Endothelial cell of umbilical vein (primary cell): ENCODE measurements around the gene ATXN3. TPM values are rescaled to one million over a fixed set of nuclear protein-coding genes. Genes with fewer than 3 reads are reported as not detected.

Experiments
- BruUV-seq: library from RNA; stranded (reverse); fragments of 400-500 nt; replicated peaks from 2 replicates; lab custom pipeline; 2021; lab: Mats Ljungman, UMichigan
- CTCF ChIA-PET: fragments of 300-600, 350-600 bp; sonication (Branson Sonifier 250); formaldehyde crosslinking; loops from one replicate; lab custom pipeline; 2021; ENCODE audit warnings: antibody characterized with exemption, inconsistent platforms; lab: Charles Lee
- POLR2A ChIA-PET: fragments of 300-600, 350-600 bp; sonication (Branson Sonifier 250); formaldehyde crosslinking; loops from one replicate; lab custom pipeline; 2021; ENCODE audit warnings: antibody characterized with exemption, inconsistent platforms; lab: Charles Lee
- DNase-seq: peaks from one replicate; pipeline ENCODE4 v3.0.0-alpha.2; 2011; ENCODE audit warnings: low read depth, low spot score
- FAIRE-seq: peaks from 2 replicates; lab custom pipeline; 2011; peaks lifted over from hg19 to GRCh38; lab: Jason Lieb, UNC
- H2AFZ ChIP-seq: 2 replicates; pipeline ENCODE4 v1.6.0; 2012; ENCODE audit warnings: low read depth, low read length, control low read depth, inconsistent platforms
- H3K27ac ChIP-seq: 2 replicates; pipeline ENCODE4 v1.5.1; 2011; ENCODE audit warnings: low read depth, mild to moderate bottlenecking, control low read depth, low read length, moderate library complexity; ENCODE audit not compliant: insufficient read depth
- H3K27me3 ChIP-seq, 2 experiments: 2 replicates each; pipeline versions ENCODE4 v1.6.0 to v1.6.1; 2011; ENCODE audit warnings: low read length in 2 of 2, mixed read lengths in 1 of 2; ENCODE audit not compliant: control insufficient read depth in 2 of 2, insufficient read depth in 2 of 2
- H3K36me3 ChIP-seq, 2 experiments: 2 replicates in 1 of 2; 3 replicates in 1 of 2; pipeline ENCODE4 v1.5.1; 2011; ENCODE audit warnings: low read length in 2 of 2, mild to moderate bottlenecking in 1 of 2, moderate library complexity in 1 of 2; ENCODE audit not compliant: control insufficient read depth in 2 of 2, insufficient read depth in 2 of 2; ENCODE audit errors: extremely low read depth in 1 of 2
- H3K4me1 ChIP-seq: 3 replicates; pipeline ENCODE4 v1.5.1; 2011; ENCODE audit warnings: mild to moderate bottlenecking, low read length; ENCODE audit not compliant: control insufficient read depth, insufficient read depth; ENCODE audit errors: extremely low read depth
- H3K4me2 ChIP-seq: 2 replicates; pipeline ENCODE4 v1.6.1; 2011; ENCODE audit warnings: low read length, control low read depth, mixed read lengths; ENCODE audit not compliant: insufficient read depth
- H3K4me3 ChIP-seq, 3 experiments: fragments of 200-600 bp in 1 of 3; sonication (generic), shearing (Covaris generic) in 1 of 3; replicated peaks in 1 of 3; 2 replicates each; pipeline ENCODE4 v1.5.1; 2011 to 2016; ENCODE audit warnings: control low read depth in 3 of 3, low read length in 3 of 3, mild to moderate bottlenecking in 2 of 3, inconsistent platforms in 1 of 3, low read depth in 1 of 3, moderate library complexity in 1 of 3; ENCODE audit not compliant: insufficient read depth in 1 of 3
- H3K79me2 ChIP-seq: 2 replicates; pipeline ENCODE4 v1.6.0; 2012; ENCODE audit warnings: low read length, inconsistent platforms; ENCODE audit not compliant: control insufficient read depth, insufficient read depth
- H3K9ac ChIP-seq: replicated peaks from 2 replicates; pipeline ENCODE3; 2011; ENCODE audit warnings: low read length, control low read depth; ENCODE audit not compliant: insufficient read depth; ENCODE audit errors: extremely low read depth
- H3K9me1 ChIP-seq: replicated peaks from 3 replicates; pipeline ENCODE4 v1.6.0; 2011; ENCODE audit warnings: mild to moderate bottlenecking, low read length; ENCODE audit not compliant: control insufficient read depth, insufficient read depth; ENCODE audit errors: extremely low read depth
- H3K9me3 ChIP-seq: replicated peaks from 2 replicates; pipeline ENCODE4 v1.5.1; 2012; ENCODE audit warnings: low read length, inconsistent platforms; ENCODE audit not compliant: control insufficient read depth, insufficient read depth
- H4K20me1 ChIP-seq: replicated peaks from 2 replicates; pipeline ENCODE3; 2011; ENCODE audit warnings: mild to moderate bottlenecking, low read length; ENCODE audit not compliant: control insufficient read depth, insufficient read depth; ENCODE audit errors: extremely low read depth
- EZH2 ChIP-seq: IDR thresholded peaks from 2 replicates; pipeline ENCODE4 v1.6.1; 2012; ENCODE audit warnings: borderline replicate concordance, low read depth, mild to moderate bottlenecking, moderate library complexity, low read length, inconsistent platforms; ENCODE audit not compliant: severe bottlenecking
- FOS ChIP-seq: IDR thresholded peaks from 2 replicates; pipeline ENCODE4 v1.6.1; 2011; ENCODE audit warnings: mild to moderate bottlenecking, low read length, moderate library complexity, borderline replicate concordance; ENCODE audit not compliant: insufficient read depth
- GATA2 ChIP-seq: IDR thresholded peaks from 2 replicates; pipeline ENCODE4 v1.7.0; 2011; ENCODE audit warnings: low read depth, mild to moderate bottlenecking, moderate library complexity, mixed read lengths, low read length; ENCODE audit not compliant: insufficient read length, insufficient read depth
- JUN ChIP-seq: IDR thresholded peaks from 2 replicates; pipeline ENCODE4 v1.6.1; 2011; ENCODE audit warnings: borderline replicate concordance, low read depth; ENCODE audit not compliant: insufficient read length, insufficient read depth
- MYC ChIP-seq: IDR thresholded peaks from one replicate; pipeline ENCODE4 v1.6.1; 2011; ENCODE audit warnings: mild to moderate bottlenecking, low read depth, low read length
- POLR2A ChIP-seq: IDR thresholded peaks from 2 replicates; pipeline ENCODE4 v1.6.1; 2012; ENCODE audit warnings: low read depth, mild to moderate bottlenecking, control low read depth, low read length
- POLR2AphosphoS5 ChIP-seq: IDR thresholded peaks from 2 replicates; pipeline ENCODE4 v1.6.1; 2012; ENCODE audit warnings: low read depth, mild to moderate bottlenecking, control low read depth, low read length, moderate library complexity; ENCODE audit not compliant: insufficient read depth
- dilution Hi-C: fragments of 300-500 bp; cut with MboI; formaldehyde crosslinking; loops from one replicate; pipeline ENCODE4 v1.15.0; 2019; ENCODE audit warnings: low sequenced_read_pairs; ENCODE audit not compliant: extremely low pct_ligation_motif_present
- intact Hi-C: fragments of 100-400 bp; cut with micrococcal nuclease; formaldehyde crosslinking; loops from one replicate; pipeline ENCODE4 v1.10.0; 2022
- polyA plus RNA-seq, 4 experiments: library from polyadenylated mRNA; depleted of rRNA in 3 of 4; stranded (reverse) in 3 of 4; unstranded in 1 of 4; fragments of >200 nt; gene quantifications; 2 replicates each; pipeline versions ENCODE4 v1.2.1 to v1.2.3, GENCODE V29; 2011 to 2012; ENCODE audit warnings: missing spikeins in 1 of 4
- total RNA-seq: library from RNA; stranded (reverse); gene quantifications from 2 replicates; pipeline ENCODE4 v1.2.3, GENCODE V29; 2021
- TF ChIP-seq, protein P1 (sequence below): IDR thresholded peaks from 2 replicates; pipeline ENCODE4 v1.6.1; 2011; ENCODE audit not compliant: insufficient read depth, insufficient read length
- TF ChIP-seq, protein P2 (sequence below), 2 donors: IDR thresholded peaks; 1 replicate in 1 of 2; 2 replicates in 1 of 2; pipeline ENCODE4 v1.5.1; 2011; ENCODE audit warnings: low read length in 2 of 2, mild to moderate bottlenecking in 2 of 2, moderate library complexity in 2 of 2, control low read depth in 1 of 2, inconsistent platforms in 1 of 2, low read depth in 1 of 2; ENCODE audit not compliant: insufficient read depth in 1 of 2; ENCODE audit errors: extremely low read depth in 1 of 2

Gene ATXN3
- total and polyA plus RNA-seq, 2 donors (not counting 3 experiments of a cell fraction or from before 2014, with no cell fraction given) = 7.9 to 30.2 TPM

- Histone ChIP-seq H4K20me1 (no peaks in the 10 kb centered on the region), H3K36me3 (no peaks in the 10 kb centered on the region), H2AFZ (no peak overlapping the region), H3K27ac (no peak overlapping the region), H3K9ac (no peak overlapping the region), H3K79me2 (peaks cover 48% of the 10 kb centered on the region), H3K9me1 (no peaks in the 10 kb centered on the region), H3K4me3 (no peak overlapping the region), H3K27me3 (no peaks in the 10 kb centered on the region), H3K4me1 (peaks cover 10% of the 10 kb centered on the region), H3K9me3 (no peaks in the 10 kb centered on the region), H3K4me2 (no peak overlapping the region)
- BruUV-seq = no TSS peak
- POLR2A ChIA-PET = no interaction called here
- no peak for TF ChIP-seq FOS
- TF ChIP-seq, protein P1, sequence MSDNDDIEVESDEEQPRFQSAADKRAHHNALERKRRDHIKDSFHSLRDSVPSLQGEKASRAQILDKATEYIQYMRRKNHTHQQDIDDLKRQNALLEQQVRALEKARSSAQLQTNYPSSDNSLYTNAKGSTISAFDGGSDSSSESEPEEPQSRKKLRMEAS = no peak
- TF ChIP-seq GATA2 = no peak
- TF ChIP-seq MYC = no peak
- no peak for TF ChIP-seq EZH2
- TF ChIP-seq JUN = no peak
- no peak for TF ChIP-seq POLR2AphosphoS5
- no peak for TF ChIP-seq POLR2A
- TF ChIP-seq, protein P2, sequence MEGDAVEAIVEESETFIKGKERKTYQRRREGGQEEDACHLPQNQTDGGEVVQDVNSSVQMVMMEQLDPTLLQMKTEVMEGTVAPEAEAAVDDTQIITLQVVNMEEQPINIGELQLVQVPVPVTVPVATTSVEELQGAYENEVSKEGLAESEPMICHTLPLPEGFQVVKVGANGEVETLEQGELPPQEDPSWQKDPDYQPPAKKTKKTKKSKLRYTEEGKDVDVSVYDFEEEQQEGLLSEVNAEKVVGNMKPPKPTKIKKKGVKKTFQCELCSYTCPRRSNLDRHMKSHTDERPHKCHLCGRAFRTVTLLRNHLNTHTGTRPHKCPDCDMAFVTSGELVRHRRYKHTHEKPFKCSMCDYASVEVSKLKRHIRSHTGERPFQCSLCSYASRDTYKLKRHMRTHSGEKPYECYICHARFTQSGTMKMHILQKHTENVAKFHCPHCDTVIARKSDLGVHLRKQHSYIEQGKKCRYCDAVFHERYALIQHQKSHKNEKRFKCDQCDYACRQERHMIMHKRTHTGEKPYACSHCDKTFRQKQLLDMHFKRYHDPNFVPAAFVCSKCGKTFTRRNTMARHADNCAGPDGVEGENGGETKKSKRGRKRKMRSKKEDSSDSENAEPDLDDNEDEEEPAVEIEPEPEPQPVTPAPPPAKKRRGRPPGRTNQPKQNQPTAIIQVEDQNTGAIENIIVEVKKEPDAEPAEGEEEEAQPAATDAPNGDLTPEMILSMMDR (IDR thresholded peaks at IDR 0.05; ENCODE audit: extremely low read depth in 1 of 2, insufficient read depth in 1 of 2, low read depth in 1 of 2, low read length in 2 of 2) = no peak
- dilution Hi-C loops (no loop called here), intact Hi-C loops (no loop called here)
- CTCF ChIA-PET = interaction anchor here (0.6 to 1.5 kb wide), 3 partner anchors 37 to 254 kb away, joined by 3 to 6 read pairs (median 3); no protein-coding TSS in a partner anchor
- DNase-seq (no peak), FAIRE-seq (no peak)
Measured at GRCh38 chr14:92033906-92034687, 72.3 kb downstream of the ATXN3 start.
